SK-N-SH treated with all-trans-retinoic acid at 6 μM for 48 hours (cell line): ENCODE results near the gene AFTPH.

Experiments
- ARNTL ChIP-seq: fragments of 450-650 bp; formaldehyde crosslinking; IDR thresholded peaks from 2 replicates; pipeline ENCODE4 v1.5.0; 2020; ENCODE audit warnings: low read depth, mild to moderate bottlenecking, moderate library complexity, borderline replicate concordance
- CSDC2 ChIP-seq: fragments of 250-450 bp; sonication (Bioruptor Pico); IDR thresholded peaks from 2 replicates; pipeline ENCODE4 v1.5.0; 2020; ENCODE audit warnings: mild to moderate bottlenecking, moderate library complexity
- GLIS3 ChIP-seq: fragments of 250-450 bp; sonication (Bioruptor Pico); IDR thresholded peaks from 2 replicates; pipeline ENCODE4 v1.5.0; 2020; ENCODE audit warnings: mild to moderate bottlenecking, moderate library complexity
- OSR1 ChIP-seq: fragments of 250-450 bp; sonication (Bioruptor Pico); IDR thresholded peaks from 2 replicates; pipeline ENCODE4 v1.8.0; 2022; ENCODE audit warnings: moderate library complexity, mild to moderate bottlenecking, inconsistent platforms
- PPARA ChIP-seq: fragments of 250-450 bp; sonication (Bioruptor Pico); IDR thresholded peaks from 2 replicates; pipeline ENCODE4 v1.5.0; 2020; ENCODE audit warnings: mild to moderate bottlenecking, borderline replicate concordance
- RARB ChIP-seq: fragments of 250-450 bp; sonication (Bioruptor Pico); IDR thresholded peaks from 2 replicates; pipeline ENCODE4 v1.8.0; 2021; ENCODE audit warnings: mild to moderate bottlenecking, moderate library complexity
- SNAI2 ChIP-seq: fragments of 250-450 bp; sonication (Bioruptor Pico); IDR thresholded peaks from 2 replicates; pipeline ENCODE4 v1.5.0; 2020; ENCODE audit warnings: mild to moderate bottlenecking, moderate library complexity
- ZNF70 ChIP-seq: fragments of 450-650 bp; formaldehyde crosslinking; IDR thresholded peaks from 2 replicates; pipeline ENCODE4 v1.5.0; 2020; ENCODE audit warnings: mild to moderate bottlenecking, moderate library complexity
- TF ChIP-seq, protein P1 (sequence below): fragments of 250-450 bp; sonication (Bioruptor Pico); IDR thresholded peaks from 2 replicates; pipeline ENCODE4 v1.8.0; 2020; ENCODE audit warnings: mild to moderate bottlenecking, moderate library complexity, borderline replicate concordance
- TF ChIP-seq, protein P2 (sequence below): fragments of 250-450 bp; sonication (Bioruptor Pico); IDR thresholded peaks from 2 replicates; pipeline ENCODE4 v1.5.1; 2020; ENCODE audit warnings: low read depth, mild to moderate bottlenecking, moderate library complexity

DNA sequence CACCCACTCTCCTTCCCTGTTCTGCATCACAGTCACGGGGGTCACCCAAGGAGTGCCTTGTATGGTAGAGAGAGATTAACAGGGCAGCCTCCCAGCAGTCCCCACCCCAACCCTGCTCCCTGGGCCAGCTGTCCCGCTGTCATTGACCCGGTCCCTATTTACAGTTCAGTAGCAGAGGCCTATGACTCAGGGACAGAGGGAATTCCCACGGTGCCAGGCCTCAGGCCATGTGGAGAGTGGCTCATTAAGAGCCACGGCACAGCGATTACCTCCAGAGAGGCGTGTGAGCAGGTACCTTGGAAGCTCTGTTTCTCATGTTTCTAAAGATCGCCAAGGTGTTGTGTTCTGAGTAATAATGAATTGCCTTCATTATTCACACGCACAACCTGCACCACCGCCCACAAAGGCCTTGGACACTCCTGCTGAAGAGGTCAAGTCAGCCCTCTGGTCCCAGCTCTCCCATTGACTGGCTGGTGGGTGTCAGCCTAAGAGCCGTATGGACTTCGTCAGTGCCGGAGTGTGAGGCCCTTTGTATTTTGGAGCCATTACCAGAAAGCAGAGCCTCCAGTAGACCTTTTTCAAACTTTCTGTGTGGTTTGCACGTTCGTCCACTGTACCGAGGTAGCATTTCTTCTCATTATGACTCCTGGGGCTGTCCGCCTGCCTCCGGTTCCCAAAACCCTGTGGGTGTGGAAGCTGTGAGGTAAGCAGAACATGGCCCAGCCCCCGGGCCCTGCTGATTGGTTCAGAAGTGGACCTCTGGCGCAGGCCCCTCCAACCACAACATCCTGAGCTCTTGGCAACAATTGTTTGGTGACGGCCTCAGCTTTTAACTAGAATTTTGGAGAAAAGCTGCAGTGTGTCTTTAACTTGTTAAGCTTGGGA is 82.6 kb downstream of the AFTPH start:
- TF ChIP-seq RARB (CRISPR knock-in tag) (no peak), ARNTL (CRISPR knock-in tag) (no peak), SNAI2 (CRISPR knock-in tag) (no peak), CSDC2 (CRISPR knock-in tag) (no peak), GLIS3 (CRISPR knock-in tag) (no peak), PPARA (CRISPR knock-in tag) (no peak), ZNF70 (no peak), OSR1 (CRISPR knock-in tag) (no peak)
- TF ChIP-seq, protein P1, sequence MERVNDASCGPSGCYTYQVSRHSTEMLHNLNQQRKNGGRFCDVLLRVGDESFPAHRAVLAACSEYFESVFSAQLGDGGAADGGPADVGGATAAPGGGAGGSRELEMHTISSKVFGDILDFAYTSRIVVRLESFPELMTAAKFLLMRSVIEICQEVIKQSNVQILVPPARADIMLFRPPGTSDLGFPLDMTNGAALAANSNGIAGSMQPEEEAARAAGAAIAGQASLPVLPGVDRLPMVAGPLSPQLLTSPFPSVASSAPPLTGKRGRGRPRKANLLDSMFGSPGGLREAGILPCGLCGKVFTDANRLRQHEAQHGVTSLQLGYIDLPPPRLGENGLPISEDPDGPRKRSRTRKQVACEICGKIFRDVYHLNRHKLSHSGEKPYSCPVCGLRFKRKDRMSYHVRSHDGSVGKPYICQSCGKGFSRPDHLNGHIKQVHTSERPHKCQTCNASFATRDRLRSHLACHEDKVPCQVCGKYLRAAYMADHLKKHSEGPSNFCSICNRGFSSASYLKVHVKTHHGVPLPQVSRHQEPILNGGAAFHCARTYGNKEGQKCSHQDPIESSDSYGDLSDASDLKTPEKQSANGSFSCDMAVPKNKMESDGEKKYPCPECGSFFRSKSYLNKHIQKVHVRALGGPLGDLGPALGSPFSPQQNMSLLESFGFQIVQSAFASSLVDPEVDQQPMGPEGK = no peak
- TF ChIP-seq, protein P2, sequence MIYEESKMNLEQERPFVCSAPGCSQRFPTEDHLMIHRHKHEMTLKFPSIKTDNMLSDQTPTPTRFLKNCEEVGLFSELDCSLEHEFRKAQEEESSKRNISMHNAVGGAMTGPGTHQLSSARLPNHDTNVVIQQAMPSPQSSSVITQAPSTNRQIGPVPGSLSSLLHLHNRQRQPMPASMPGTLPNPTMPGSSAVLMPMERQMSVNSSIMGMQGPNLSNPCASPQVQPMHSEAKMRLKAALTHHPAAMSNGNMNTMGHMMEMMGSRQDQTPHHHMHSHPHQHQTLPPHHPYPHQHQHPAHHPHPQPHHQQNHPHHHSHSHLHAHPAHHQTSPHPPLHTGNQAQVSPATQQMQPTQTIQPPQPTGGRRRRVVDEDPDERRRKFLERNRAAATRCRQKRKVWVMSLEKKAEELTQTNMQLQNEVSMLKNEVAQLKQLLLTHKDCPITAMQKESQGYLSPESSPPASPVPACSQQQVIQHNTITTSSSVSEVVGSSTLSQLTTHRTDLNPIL = no peak
